GM06990 (cell line): ENCODE results near the gene FASTKD1.
"Not testable (repeated sequence)": the region's sequence is repeated elsewhere in the genome, so short reads cannot be mapped to it uniquely, and the experiment has no call there.

Experiments used
- DNase-seq: peaks from one replicate; pipeline ENCODE4 v3.0.0-alpha.2; 2011; ENCODE audit not compliant: insufficient read length; ENCODE audit errors: extremely low read depth
- H3K27me3 ChIP-seq: replicated peaks from 2 replicates; pipeline ENCODE4 v1.6.0; 2011; ENCODE audit warnings: low read length; ENCODE audit not compliant: control insufficient read depth, insufficient read depth
- H3K36me3 ChIP-seq: 2 replicates; pipeline ENCODE4 v1.5.1; 2011; ENCODE audit warnings: low read length; ENCODE audit not compliant: control insufficient read depth, insufficient read depth
- H3K4me3 ChIP-seq: replicated peaks from 2 replicates; pipeline ENCODE4 v1.5.1; 2011; ENCODE audit warnings: low read depth, mild to moderate bottlenecking, control low read depth, low read length
- CTCF ChIP-seq: IDR thresholded peaks from 2 replicates; pipeline ENCODE4 v1.5.1; 2011; ENCODE audit warnings: low read length, control low read depth, mild to moderate bottlenecking, inconsistent platforms; ENCODE audit not compliant: insufficient read depth, poor library complexity, severe bottlenecking

Gene FASTKD1

GRCh38 chr2:169562519-169562918, 11.1 kb downstream of the FASTKD1 start:
- TF ChIP-seq CTCF = no peak
- DNase-seq = no peak
- H3K36me3 ChIP-seq = peaks cover 3% of the 10 kb centered on the region

GRCh38 chr2:169562084-169562483, 11.6 kb downstream of the FASTKD1 start:
- not testable (repeated sequence) for H3K36me3 ChIP-seq, H3K4me3 ChIP-seq, H3K27me3 ChIP-seq, DNase-seq

More at GRCh38 chr2:169562519-169562918, 11.1 kb downstream of the FASTKD1 start:
- H3K4me3 ChIP-seq = no peak overlapping the region
- no peaks in the 10 kb centered on the region for H3K27me3 ChIP-seq

GRCh38 chr2:169561364-169561763, 12.3 kb downstream of the FASTKD1 start:
- DNase-seq = no peak
- H3K36me3 ChIP-seq = peaks cover 3% of the 10 kb centered on the region
- no peak for TF ChIP-seq CTCF
- no peak overlapping the region for H3K4me3 ChIP-seq
- H3K27me3 ChIP-seq = no peaks in the 10 kb centered on the region

- Histone ChIP-seq H3K4me3 (no peak overlapping the region), H3K36me3 (peaks cover 1% of the 10 kb centered on the region; the same call in 1 of the 2 replicates), H3K27me3 (no peaks in the 10 kb centered on the region)
- TF ChIP-seq CTCF = no peak
- DNase-seq = no peak
These were observed 26.9 kb downstream of the FASTKD1 start for GRCh38 chr2:169546756-169547155.

- peaks cover 3% of the 10 kb centered on the region; the same call in 1 of the 2 replicates for H3K36me3 ChIP-seq
- TF ChIP-seq CTCF = no peak
These were observed 31.2 kb downstream of the FASTKD1 start for GRCh38 chr2:169542433-169542832.

GRCh38 chr2:169540146-169540545, 33.5 kb downstream of the FASTKD1 start:
- no peak for DNase-seq

More at GRCh38 chr2:169542433-169542832, 31.2 kb downstream of the FASTKD1 start:
- H3K4me3 ChIP-seq = no peak overlapping the region
- H3K27me3 ChIP-seq = no peaks in the 10 kb centered on the region
- no peak for DNase-seq

GRCh38 chr2:169539460-169539859, 34.2 kb downstream of the FASTKD1 start:
- not testable (repeated sequence) for H3K36me3 ChIP-seq, H3K27me3 ChIP-seq, H3K4me3 ChIP-seq, DNase-seq

More at GRCh38 chr2:169540146-169540545, 33.5 kb downstream of the FASTKD1 start:
- H3K27me3 ChIP-seq = no peaks in the 10 kb centered on the region
- H3K4me3 ChIP-seq = no peak overlapping the region
- no peak for TF ChIP-seq CTCF
- H3K36me3 ChIP-seq = peaks cover 1% of the 10 kb centered on the region
